Measurements from ENCODE around the gene C6orf120. TPM values are rescaled to one million over a fixed set of nuclear protein-coding genes. Genes with fewer than 3 reads are reported as not detected.

C6orf120 gene
- total RNA-seq, 1 donor from 2014 or later, result 22.0 TPM

- DNase-seq, result no peak
- H3K27me3 ChIP-seq, result no peaks in the 10 kb centered on the region
- peaks cover 5% of the 10 kb centered on the region for H3K4me1 ChIP-seq
- TF ChIP-seq, protein P1, sequence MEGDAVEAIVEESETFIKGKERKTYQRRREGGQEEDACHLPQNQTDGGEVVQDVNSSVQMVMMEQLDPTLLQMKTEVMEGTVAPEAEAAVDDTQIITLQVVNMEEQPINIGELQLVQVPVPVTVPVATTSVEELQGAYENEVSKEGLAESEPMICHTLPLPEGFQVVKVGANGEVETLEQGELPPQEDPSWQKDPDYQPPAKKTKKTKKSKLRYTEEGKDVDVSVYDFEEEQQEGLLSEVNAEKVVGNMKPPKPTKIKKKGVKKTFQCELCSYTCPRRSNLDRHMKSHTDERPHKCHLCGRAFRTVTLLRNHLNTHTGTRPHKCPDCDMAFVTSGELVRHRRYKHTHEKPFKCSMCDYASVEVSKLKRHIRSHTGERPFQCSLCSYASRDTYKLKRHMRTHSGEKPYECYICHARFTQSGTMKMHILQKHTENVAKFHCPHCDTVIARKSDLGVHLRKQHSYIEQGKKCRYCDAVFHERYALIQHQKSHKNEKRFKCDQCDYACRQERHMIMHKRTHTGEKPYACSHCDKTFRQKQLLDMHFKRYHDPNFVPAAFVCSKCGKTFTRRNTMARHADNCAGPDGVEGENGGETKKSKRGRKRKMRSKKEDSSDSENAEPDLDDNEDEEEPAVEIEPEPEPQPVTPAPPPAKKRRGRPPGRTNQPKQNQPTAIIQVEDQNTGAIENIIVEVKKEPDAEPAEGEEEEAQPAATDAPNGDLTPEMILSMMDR (IDR thresholded peaks at IDR 0.05), result no peak
- H3K4me3 ChIP-seq, result no peak overlapping the region
- intact Hi-C loops (cut with DNase I), result no loop called here
- ATAC-seq, result peak; percentile 68
- peaks cover 19% of the 10 kb centered on the region for H3K36me3 ChIP-seq
- H3K27ac ChIP-seq, result peak overlapping the region; percentile 58
- no peaks in the 10 kb centered on the region for H3K9me3 ChIP-seq
These were observed 32.0 kb upstream of the C6orf120 start for GRCh38 chr6:169669889-169670288.

DNA sequence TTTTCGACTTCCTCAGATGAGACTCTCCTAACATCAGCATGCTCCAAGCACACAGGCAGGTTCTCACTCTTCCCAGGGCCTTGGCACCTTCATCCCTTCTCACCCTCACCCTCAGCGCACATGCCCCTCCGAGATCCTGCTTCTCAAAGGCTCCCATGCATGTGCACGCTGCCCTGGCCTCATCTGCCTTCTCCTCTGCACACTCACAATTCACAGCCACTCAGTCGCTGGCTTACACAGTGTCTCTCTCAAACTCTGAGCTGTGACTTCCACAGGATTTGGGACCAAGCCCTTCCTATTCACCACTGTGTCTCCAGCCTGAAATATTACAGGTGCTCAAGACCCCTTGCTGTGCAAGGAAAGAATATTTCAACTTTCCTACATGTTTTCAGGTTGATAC is 30.4 kb upstream of the C6orf120 start:
- no peaks in the 10 kb centered on the region for H3K27me3 ChIP-seq
- peaks cover 12% of the 10 kb centered on the region for H3K36me3 ChIP-seq
- H3K4me3 ChIP-seq, result no peak overlapping the region
- peaks cover 5% of the 10 kb centered on the region for H3K4me1 ChIP-seq
- no peaks in the 10 kb centered on the region for H3K9me3 ChIP-seq
- TF ChIP-seq, protein P1 (IDR thresholded peaks at IDR 0.05), result no peak
- H3K27ac ChIP-seq, result no peak overlapping the region
- no peak for ATAC-seq
- intact Hi-C loops (cut with DNase I), result no loop called here
- no peak for DNase-seq

GRCh38 chr6:169675011-169675410 is 26.9 kb upstream of the C6orf120 start:
- DNase-seq, result no peak
- Histone ChIP-seq H3K27ac (no peak overlapping the region), H3K27me3 (no peaks in the 10 kb centered on the region), H3K4me1 (no peaks in the 10 kb centered on the region), H3K36me3 (peaks cover 5% of the 10 kb centered on the region), H3K9me3 (no peaks in the 10 kb centered on the region), H3K4me3 (no peak overlapping the region)
- TF ChIP-seq, protein P1 (IDR thresholded peaks at IDR 0.05), result no peak
- ATAC-seq, result no peak
- intact Hi-C loops (cut with DNase I), result no loop called here

DNA sequence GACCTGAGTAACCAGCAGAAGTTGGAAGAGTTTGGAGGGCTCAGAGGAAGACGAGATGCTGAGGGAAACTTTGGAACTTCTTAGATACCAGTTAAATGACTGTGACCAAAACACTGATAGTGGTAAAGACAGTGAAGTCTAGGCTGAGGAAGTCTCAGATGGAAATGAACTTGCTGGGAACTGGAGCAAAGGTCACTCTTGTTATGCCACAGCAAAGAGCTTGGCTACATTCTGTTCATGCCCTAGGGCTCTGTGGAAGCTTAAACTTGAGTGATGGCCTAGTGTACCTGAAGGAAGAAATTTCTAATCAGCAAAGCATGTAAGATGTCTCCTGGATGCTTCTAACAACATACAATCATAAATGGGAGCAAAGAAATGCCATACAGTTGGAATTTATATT is 24.8 kb upstream of the C6orf120 start:
- intact Hi-C loops (cut with DNase I), result no loop called here

GRCh38 chr6:169678342-169678741 is 23.6 kb upstream of the C6orf120 start:
- intact Hi-C loops (cut with DNase I), result no loop called here
- no peak for ATAC-seq
- no peaks in the 10 kb centered on the region for H3K27me3 ChIP-seq

More for the DNA sequence above, 24.8 kb upstream of the C6orf120 start:
- no peak overlapping the region for H3K27ac ChIP-seq
- TF ChIP-seq, protein P1 (IDR thresholded peaks at IDR 0.05), result no peak
- ATAC-seq, result no peak
- H3K27me3 ChIP-seq, result no peaks in the 10 kb centered on the region
- no peak overlapping the region for H3K4me3 ChIP-seq
- no peaks in the 10 kb centered on the region for H3K4me1 ChIP-seq
- H3K9me3 ChIP-seq, result no peaks in the 10 kb centered on the region
- no peak for DNase-seq
- H3K36me3 ChIP-seq, result no peaks in the 10 kb centered on the region

More at GRCh38 chr6:169678342-169678741, 23.6 kb upstream of the C6orf120 start:
- no peak for DNase-seq
- Histone ChIP-seq H3K4me1 (no peaks in the 10 kb centered on the region), H3K27ac (no peak overlapping the region), H3K4me3 (no peak overlapping the region), H3K9me3 (no peaks in the 10 kb centered on the region), H3K36me3 (no peaks in the 10 kb centered on the region)
- TF ChIP-seq, protein P1 (IDR thresholded peaks at IDR 0.05), result no peak
